ES-I3 (cell line): ENCODE results near the gene POLE4.
A peak's percentile ranks its signal among the peaks of the same experiment; 100 is the strongest.

ENCODE experiments used
- H3K36me3 ChIP-seq: 2 replicates; pipeline ENCODE4 v1.6.1; 2013; ENCODE audit warnings: mild to moderate bottlenecking, low read length, control low read depth, moderate library complexity; ENCODE audit not compliant: insufficient read depth
- H3K4me1 ChIP-seq: 2 replicates; pipeline ENCODE4 v1.6.1; 2013; ENCODE audit warnings: mild to moderate bottlenecking, control low read depth, low read length; ENCODE audit not compliant: insufficient read depth
- H3K9ac ChIP-seq: 2 replicates; pipeline ENCODE4 v1.6.1; 2013; ENCODE audit warnings: low read depth, mild to moderate bottlenecking, low read length, moderate library complexity
- H3K9me3 ChIP-seq: 2 replicates; pipeline ENCODE4 v1.6.1; 2013; ENCODE audit warnings: mild to moderate bottlenecking, low read length, moderate library complexity; ENCODE audit not compliant: control insufficient read depth, insufficient read depth

Gene POLE4

DNA sequence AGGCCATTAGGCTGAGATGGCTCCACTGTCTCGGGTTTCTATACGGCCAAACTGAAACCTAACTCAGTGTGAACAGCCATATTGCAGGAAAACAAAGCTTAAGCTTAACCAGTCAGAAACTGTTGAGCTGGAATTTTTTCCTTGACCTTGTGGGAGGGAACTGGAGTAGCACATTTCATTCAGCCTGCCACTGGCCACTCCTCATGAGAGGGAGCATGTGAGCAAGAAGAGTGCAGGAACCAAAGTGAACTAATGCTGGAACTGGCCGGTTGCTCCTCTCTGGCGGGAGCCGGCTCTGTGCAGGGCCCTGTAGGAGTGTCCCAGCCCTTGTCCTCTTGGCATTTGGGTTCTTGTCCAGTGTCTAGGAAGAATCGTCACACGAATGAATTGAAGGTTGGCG is 5.9 kb upstream of the POLE4 start:
- Histone ChIP-seq H3K9me3 (0 out of 2 replicates have a peak, but pooled peaks cover 4% of the 10 kb centered on the region), H3K4me1 (no peaks in the 10 kb centered on the region), H3K9ac (no peak overlapping the region), H3K36me3 (no peaks in the 10 kb centered on the region)

DNA sequence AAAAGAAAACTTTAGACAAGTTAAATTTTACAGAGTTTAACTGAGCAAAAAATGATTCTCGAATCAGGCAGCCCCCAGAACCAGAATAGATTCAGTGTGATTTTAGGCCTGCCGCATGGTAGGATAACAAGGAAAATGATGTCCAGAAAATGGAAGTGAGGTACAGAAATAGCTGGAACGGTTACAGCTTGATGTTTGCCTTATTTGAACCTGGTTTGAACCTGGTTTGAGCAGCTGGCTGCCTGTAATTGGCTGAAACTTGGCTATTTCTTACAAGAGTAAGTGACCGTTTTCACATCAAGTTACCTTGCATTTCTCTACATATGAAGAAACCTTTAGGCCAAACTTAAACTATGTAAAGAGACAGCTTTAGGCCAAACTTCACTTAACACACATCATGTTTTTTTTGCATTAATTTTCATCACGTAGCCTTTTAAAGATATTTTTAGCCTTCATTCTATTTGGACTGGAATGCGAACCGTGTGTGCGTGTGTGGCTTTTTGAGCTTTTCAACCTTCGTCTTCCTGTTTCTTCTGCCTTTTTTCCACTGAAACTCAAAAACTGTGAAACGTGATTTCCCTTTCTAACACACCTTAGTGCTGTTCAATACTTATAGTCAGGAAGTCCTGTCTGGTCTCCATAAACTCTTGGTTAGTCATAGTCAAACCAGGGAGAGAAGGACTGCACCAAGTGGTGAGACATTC is 4.5 kb upstream of the POLE4 start:
- Histone ChIP-seq H3K4me1 (no peaks in the 10 kb centered on the region), H3K9me3 (0 out of 2 replicates have a peak, but pooled peaks cover 4% of the 10 kb centered on the region), H3K9ac (no peak overlapping the region), H3K36me3 (no peaks in the 10 kb centered on the region)

DNA sequence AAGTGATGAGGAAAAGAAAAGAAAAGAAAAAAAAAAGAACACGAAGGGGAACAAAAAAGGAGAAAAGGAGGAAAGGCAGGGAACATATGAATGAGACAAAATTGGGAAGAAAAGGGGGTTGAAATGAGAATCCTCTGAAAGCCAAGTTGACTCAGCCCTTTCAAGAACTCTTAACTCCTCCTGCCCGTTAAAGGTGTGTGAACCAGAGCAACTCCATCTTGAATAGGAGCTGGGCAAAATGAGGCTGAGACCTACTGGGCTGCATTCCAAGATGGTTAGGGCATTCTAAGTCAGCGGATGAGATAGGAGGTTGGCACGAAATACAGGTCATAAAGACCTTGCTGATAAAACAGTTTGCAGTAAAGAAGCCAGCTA is 4.0 kb upstream of the POLE4 start:
- peaks cover 9% of the 10 kb centered on the region; the same call in 1 of the 2 replicates for H3K9me3 ChIP-seq
- no peak overlapping the region for H3K9ac ChIP-seq
- H3K36me3 ChIP-seq: no peaks in the 10 kb centered on the region
- no peaks in the 10 kb centered on the region for H3K4me1 ChIP-seq

DNA sequence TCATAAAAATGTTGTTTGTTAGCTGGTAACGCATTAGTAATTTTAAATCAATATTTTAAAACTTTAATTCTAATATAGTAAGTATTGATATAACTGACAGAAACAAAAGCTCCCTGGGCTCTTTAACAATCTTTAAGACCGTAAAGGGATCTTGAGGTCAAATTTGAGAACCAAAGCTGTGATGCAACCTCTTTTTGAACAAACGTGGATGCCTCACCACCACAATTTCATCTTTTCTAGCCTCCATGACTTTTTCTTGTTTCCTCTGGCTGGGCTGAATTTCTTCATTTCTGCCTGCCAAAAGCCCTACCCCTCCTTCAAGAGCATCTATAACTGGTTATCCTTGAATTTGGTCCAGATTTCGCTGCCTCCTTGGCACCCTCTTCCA is 563 bp upstream of the POLE4 start:
- H3K4me1 ChIP-seq: no peaks in the 10 kb centered on the region
- H3K9me3 ChIP-seq: peaks cover 15% of the 10 kb centered on the region; the same call in 1 of the 2 replicates
- no peaks in the 10 kb centered on the region; the same call in 1 of the 2 replicates for H3K36me3 ChIP-seq
- H3K9ac ChIP-seq: peak overlapping the region; percentile 57; the same call in 1 of the 2 replicates

DNA sequence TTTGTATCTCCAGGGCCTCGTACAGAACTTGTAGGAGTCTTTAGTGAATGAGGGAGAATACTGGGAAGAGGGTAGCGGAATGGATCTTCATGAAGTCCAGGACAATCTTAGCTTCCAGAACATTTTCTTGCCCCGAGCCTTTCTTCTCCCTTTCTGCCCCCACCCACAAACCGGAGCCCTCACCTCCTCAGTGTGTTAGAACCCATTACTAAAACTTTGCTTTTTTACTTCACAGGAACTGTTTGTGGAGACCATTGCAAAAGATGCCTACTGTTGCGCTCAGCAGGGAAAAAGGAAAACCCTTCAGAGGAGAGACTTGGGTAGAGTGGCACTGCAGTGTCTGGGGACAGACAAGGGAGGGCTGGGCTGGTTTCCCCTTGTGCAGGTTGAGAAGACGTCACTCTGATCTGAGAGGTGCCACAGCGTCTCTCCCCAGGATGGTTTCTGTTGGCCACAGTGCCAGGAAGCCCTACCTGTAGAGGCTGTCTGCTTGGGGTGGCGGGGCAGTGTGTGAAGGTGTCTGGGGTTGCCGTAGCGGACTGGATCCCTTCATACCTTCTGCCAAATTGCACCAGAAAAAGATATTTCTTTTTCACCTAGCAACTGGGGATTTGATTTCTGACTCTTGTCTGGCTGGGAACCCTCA is 786 bp downstream of the POLE4 start:
- peaks cover 15% of the 10 kb centered on the region; the same call in 1 of the 2 replicates for H3K9me3 ChIP-seq
- H3K36me3 ChIP-seq: no peaks in the 10 kb centered on the region; the same call in 1 of the 2 replicates
- H3K9ac ChIP-seq: peak overlapping the region; percentile 57; the same call in 1 of the 2 replicates
- H3K4me1 ChIP-seq: no peaks in the 10 kb centered on the region

DNA sequence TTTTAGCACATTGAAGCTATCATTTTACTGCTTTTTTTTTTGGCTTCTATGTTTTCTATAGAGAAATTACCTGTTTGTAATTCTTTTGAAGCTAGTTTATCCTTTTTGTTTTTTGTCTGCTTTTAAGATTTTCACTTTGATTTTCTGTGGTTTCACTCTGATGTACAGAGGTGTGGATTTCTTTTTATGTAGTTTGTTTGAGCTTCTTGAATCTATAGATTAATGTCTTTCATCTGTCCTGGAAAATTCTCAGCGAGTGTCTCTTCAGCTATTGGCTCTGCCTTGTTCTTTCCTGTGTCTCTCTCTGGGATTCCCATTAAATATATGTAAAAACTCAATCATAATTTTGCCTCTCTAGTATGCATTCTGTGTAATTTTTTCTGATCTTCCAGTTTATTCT is 8.4 kb downstream of the POLE4 start:
- H3K36me3 ChIP-seq: no peaks in the 10 kb centered on the region; the same call in 1 of the 2 replicates
- H3K4me1 ChIP-seq: no peaks in the 10 kb centered on the region
- no peaks in the 10 kb centered on the region for H3K9me3 ChIP-seq
- no peak overlapping the region for H3K9ac ChIP-seq

DNA sequence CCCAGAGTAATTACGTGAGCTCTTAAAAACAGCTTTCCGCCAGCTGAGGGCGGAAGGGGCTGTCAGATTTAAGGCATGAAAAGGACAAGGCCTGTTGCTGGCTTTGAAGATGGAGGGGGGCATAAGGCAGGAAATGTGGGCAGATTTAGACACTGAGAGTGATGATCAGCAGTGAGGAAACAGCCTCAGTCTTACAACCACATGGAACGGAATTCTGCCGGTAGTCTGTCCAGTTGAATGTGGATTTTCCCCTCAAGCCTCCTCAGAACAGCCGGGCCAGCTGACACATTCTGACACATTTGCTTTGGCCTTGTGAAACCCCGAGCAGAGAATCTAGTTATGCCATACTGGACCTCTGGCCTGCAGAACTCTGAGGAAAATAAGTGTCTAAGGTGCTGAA is 16.6 kb downstream of the POLE4 start:
- H3K9me3 ChIP-seq: no peaks in the 10 kb centered on the region
- no peak overlapping the region for H3K9ac ChIP-seq
- H3K36me3 ChIP-seq: no peaks in the 10 kb centered on the region
- no peaks in the 10 kb centered on the region for H3K4me1 ChIP-seq

DNA sequence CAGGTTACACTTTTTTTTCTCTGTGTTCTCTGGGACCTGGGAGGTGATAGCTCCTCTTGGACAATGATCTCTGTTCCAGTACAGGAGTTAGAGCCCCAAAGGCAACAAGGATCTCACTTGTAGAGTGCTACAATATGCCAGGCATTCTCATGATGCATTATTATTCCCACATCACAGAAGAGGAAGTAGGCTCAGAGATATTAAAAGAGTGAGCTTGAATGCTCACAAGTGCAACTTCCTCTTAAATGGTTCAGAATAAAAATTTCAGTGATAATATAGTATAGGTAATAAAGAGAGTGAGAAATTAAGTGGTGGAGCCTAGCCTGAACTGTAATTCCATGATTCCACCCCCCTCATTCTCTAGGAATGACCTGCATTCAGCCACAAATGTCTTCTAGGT is 21.4 kb downstream of the POLE4 start:
- Histone ChIP-seq H3K4me1 (0 out of 2 replicates have a peak, but pooled peaks cover under 1% of the 10 kb centered on the region), H3K36me3 (no peaks in the 10 kb centered on the region), H3K9ac (no peak overlapping the region), H3K9me3 (no peaks in the 10 kb centered on the region)

DNA sequence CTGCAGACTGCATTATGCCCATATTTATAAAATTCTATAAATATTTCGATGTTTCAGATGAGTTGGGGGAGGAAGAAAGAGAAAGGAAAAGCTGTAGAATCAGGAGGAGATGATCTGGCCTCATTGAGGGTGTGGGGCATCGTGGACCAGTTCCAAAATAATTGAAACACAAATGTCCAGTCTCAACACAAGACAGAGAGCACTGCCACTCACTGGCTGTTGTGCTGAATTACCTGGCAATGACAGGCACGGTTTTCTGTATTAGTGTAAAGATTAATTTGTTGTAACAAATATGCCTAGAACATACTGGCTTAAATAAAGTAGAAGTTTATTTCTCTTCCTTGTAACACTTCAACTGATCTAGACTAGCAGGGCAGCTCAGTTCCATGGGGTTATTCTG is 24.1 kb downstream of the POLE4 start:
- Histone ChIP-seq H3K36me3 (no peaks in the 10 kb centered on the region), H3K9ac (no peak overlapping the region), H3K9me3 (no peaks in the 10 kb centered on the region), H3K4me1 (peaks cover 3% of the 10 kb centered on the region; the same call in 1 of the 2 replicates)

DNA sequence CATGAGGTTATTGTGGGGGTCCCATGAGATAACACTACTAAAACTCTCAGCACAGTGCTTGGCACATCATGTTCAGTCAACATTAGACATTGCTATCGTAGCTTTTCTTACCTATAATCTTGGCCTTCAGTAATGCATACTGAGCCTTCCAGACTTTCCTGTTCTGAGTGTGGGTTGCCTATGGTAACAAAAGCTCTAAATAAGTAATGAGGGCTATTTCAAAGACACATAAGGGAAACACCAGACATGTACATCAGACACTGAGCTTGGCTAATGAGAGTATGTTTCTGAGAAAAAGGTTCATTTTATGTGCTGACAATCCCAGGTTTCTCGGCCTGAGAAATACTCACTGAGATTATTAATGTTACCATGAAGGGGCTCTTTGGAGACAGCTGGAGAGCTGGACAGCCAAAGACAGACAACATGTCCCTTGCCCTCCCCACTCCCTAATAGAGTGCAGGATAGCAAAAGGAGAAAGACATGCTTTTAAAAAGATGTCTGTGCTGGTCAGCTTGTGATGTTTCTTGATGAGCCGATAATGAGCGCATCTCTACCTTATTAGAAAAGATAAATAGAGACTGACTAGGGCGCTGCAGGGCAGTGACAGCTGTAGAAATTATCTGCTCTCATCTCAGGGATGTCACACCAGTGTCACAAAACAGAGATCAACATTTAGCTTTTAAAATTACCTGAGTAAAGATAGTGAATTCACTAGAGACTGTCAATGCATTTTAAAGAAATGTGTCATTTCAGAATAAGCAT is 25.4 kb downstream of the POLE4 start:
- H3K36me3 ChIP-seq: no peaks in the 10 kb centered on the region
- H3K4me1 ChIP-seq: peaks cover 3% of the 10 kb centered on the region; the same call in 1 of the 2 replicates
- H3K9me3 ChIP-seq: no peaks in the 10 kb centered on the region
- no peak overlapping the region for H3K9ac ChIP-seq

DNA sequence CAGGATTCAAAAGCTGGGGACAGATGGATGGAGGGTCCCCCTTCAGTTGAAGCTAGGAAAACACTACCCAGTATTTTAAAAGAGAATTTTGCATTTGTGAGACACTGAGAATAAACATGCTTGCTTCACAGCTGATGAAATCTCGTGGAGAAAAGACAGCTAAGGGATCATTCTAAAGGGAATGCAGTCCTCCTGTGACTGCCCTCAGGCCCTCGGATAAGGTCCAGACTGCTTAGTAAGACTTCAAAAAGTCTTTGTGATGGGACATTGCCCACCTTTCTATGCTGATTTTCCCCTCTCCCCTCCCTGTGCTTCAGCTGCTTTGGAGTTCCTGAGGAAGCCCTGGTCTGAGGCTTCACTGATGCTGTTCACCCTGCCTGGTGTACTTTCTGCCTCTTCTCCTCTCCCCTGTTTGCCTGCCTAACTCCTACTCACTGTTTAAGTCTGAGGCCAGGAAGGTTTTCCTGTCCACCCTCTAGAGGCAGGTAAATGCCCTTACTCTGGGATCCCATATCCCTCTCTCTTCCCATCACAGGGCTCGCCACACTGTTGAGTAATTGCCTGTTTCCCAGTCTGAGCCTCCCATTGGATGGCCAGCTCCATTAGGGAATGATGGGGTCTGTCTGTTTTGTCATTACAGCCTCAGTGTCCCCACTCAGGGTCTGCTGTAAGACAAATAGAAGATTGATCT is 26.6 kb downstream of the POLE4 start:
- no peaks in the 10 kb centered on the region for H3K36me3 ChIP-seq
- no peaks in the 10 kb centered on the region for H3K9me3 ChIP-seq
- peaks cover 3% of the 10 kb centered on the region; the same call in 1 of the 2 replicates for H3K4me1 ChIP-seq
- no peak overlapping the region for H3K9ac ChIP-seq

DNA sequence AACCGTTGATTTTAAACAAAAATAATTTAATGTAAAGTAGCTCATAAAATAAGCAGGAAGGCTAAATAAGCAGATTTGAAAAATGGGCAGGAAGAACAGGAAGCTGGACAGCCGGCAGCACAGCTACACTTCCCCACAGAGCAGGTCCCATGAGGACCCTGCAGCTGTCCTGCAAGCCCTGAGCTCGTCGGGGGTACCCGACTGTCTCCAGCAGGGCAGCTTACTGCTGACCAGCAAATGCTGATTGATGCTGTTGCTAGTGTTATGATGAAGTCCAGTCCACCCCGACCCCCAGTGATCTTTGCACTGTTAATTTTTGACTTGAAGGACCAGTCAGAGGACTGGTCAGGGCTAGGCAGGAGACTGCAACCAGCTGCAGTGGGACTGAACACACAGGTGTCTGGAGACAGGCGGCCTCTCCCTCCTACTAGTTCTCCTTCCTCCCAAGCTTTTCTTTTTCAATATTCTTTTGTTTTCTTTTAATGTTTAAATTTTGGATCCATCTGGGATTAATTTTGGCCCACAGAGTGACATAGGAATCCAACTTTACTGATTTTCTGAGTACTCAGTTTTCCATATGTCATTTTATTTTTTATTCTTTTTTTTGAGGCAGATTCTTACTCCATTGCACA is 27.7 kb downstream of the POLE4 start:
- no peak overlapping the region for H3K9ac ChIP-seq
- no peaks in the 10 kb centered on the region for H3K36me3 ChIP-seq
- H3K4me1 ChIP-seq: peaks cover 3% of the 10 kb centered on the region; the same call in 1 of the 2 replicates
- no peaks in the 10 kb centered on the region for H3K9me3 ChIP-seq

DNA sequence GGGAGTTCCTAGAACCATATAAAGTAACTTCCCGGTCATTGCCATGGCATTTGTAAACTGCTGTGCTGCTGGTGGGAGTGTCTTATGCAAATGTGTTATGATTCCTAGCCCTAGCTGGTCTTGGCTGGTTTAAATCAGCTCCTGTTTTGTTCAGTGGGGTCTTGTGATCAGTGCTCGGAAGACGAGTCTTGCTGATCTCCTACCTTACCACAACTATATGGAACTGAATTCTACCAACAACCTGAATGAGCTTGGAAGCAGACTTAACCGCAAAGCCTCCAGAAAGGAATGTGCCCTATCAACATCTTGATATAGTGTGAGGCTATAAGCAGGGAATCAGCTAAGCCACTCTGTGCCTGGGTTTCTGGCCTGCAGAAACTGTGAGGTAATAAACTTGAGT is 33.5 kb downstream of the POLE4 start:
- H3K36me3 ChIP-seq: no peaks in the 10 kb centered on the region
- peaks cover 10% of the 10 kb centered on the region; the same call in 1 of the 2 replicates for H3K4me1 ChIP-seq
- no peak overlapping the region for H3K9ac ChIP-seq
- H3K9me3 ChIP-seq: no peaks in the 10 kb centered on the region

DNA sequence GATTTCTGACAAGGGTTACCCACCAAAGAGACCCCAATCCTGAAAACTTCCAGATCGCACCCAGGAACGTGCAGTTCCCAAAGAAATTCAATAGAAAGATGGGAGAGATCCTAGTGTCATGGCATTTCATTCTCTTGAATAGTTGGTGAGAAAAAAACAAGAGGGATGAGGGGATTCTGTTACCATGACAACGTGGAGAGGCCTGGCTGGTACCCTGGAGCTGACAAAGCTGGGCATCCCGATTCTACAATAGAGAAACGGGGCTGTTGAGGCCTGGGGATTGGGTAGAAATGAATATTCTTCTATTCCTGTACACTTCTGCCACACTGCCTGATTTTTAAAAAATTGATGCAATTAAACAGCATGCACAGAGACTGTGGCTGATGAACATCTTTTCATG is 41.0 kb downstream of the POLE4 start:
- no peaks in the 10 kb centered on the region for H3K36me3 ChIP-seq
- H3K9ac ChIP-seq: no peak overlapping the region
- no peaks in the 10 kb centered on the region for H3K9me3 ChIP-seq
- H3K4me1 ChIP-seq: no peaks in the 10 kb centered on the region
